Mucosa of gallbladder (tissue), 1 donor: ENCODE data around the gene UFSP2. TPM values are rescaled to one million over a fixed set of nuclear protein-coding genes. Genes with fewer than 3 reads are reported as not detected.

Experiments
- DNase-seq: peaks from one replicate; pipeline ENCODE4 v3.0.0-alpha.2; 2020; ENCODE audit warnings: low spot score
- total RNA-seq: library from RNA; stranded (reverse); gene quantifications from one replicate; pipeline ENCODE4 v1.2.1, GENCODE V29; 2021
- donor health status: DM: no; HTN: no; CAD: no.

The UFSP2 gene, protein sequence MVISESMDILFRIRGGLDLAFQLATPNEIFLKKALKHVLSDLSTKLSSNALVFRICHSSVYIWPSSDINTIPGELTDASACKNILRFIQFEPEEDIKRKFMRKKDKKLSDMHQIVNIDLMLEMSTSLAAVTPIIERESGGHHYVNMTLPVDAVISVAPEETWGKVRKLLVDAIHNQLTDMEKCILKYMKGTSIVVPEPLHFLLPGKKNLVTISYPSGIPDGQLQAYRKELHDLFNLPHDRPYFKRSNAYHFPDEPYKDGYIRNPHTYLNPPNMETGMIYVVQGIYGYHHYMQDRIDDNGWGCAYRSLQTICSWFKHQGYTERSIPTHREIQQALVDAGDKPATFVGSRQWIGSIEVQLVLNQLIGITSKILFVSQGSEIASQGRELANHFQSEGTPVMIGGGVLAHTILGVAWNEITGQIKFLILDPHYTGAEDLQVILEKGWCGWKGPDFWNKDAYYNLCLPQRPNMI
- 29.7 TPM for total RNA-seq

DNA sequence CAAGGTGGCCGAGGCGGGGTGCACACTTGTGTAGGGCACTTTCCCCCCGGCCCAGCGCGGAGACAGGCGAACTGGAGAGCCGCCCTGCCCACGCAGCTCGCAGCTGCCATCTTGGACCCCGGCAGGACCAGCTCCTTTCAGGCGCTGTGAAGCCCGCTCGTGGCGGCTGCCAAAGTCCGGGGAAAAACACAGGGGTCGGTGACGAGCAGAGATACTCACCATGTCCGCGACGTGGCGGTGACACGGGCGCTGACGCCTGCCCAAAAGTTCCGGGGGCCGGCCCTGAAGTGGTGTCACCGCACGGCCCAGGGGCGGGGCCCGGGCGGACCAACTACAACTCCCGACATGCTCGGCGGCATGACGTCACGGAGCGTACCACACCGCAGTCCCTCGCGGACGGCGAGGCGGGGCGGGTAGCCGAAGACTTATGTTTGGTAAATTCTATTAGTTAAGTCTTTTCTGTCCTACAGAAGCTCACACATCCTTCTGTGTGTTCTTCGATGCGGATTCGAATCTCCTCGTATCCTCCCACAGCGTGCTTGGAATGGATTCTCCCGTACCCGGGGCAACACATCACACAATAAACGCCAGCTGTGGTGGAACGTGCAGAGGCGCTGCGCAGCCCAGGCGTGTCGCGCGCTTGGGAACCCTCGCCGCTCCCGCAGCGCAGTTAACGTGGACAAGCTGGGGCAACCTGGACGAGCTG lies at the start of gene UFSP2:
Gene UFSP2, minus strand, starts transcription at position 318 of the 706 bp plus-strand sequence. Its CDS starts 96 bp downstream, at position 222.
- peak; percentile 86 for DNase-seq

DNA sequence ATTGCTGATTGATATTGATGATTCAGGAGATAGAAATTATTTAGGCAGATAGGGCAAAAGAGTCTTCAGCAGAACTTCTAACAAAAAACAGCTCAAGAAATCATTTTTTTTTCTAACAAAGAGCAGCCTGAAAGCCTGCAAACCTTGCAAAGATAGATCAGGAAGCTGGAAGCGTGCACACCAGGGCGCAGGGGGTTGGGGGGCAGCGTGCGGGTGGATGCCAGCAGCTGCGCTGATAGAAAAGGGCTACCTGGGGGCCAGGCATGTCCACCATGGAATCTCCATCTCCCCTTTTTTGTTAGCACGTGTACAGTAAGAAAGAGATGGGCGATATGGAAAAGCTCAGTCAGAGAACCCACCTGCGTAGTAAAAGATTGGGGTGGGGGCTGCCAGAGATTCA lies 47.5 kb upstream of the UFSP2 start:
- no peak for DNase-seq

DNA sequence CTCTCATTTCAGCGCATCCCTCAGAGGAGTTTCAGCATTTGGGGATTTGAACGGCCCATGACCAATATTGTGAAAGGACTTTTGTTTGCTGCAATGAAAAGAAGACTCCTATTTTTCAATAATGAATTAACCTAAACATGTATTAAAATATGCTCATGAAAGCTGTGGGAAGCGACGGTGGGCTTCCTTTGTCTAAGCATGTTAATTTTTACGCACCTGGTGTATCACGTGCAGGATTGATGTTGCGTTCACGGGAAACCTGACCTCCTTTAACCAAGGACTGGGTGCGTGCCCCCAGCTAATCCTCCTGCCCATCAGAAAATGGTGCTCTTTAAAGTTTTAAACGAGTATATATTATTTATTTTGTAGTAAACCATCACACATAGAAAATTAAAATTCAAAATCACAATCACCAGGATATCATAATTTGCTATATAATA lies 46.4 kb upstream of the UFSP2 start:
- no peak for DNase-seq

DNA sequence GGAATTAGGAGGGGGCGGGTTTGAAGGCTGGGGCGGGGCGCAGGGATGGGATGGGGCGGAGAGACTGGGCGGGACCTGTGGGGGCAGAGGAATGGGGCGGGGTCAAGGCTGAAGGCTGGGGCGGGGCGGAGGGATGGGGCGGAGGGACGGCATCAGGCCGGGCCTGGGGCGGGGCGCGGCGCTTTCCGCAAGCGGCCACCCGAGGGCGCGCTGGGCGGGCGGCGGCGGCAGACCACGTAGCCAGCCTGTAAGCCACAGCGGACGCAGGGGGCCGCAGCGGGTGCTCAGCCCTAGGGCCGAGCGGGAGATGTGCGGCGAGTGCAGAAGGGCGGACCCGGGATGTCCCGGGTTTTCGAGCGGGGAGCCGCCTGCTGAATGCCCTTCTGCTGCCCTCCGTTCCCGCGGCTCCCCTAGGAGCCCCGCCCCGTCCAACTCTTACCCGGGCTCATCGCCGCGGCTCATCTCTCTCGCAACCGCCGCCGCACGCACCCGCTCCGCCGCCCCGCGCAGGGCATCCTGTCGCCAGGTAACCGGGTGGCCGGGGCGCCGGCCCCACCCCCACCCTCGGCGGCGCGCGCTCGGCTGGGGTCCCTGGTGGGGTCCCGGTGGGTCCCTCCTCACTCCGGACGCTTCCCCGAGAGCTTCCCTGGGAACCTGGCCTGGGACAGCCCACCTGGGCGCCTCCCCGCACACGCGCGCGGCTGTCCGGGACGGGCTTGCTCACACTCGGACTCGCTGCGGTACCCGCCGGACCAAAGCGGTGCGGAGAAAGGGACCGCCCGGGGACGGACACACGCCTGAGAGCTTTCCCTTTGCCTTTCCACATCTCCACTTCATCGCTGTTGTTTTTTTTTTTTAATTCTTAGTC lies 45.7 kb upstream of the UFSP2 start, which contains the start of gene CCDC110:
Gene CCDC110, minus strand, starts transcription at position 499 of the 868 bp plus-strand sequence. Its CDS starts 50 bp downstream, at position 449.
- DNase-seq, result peak; percentile 94

DNA sequence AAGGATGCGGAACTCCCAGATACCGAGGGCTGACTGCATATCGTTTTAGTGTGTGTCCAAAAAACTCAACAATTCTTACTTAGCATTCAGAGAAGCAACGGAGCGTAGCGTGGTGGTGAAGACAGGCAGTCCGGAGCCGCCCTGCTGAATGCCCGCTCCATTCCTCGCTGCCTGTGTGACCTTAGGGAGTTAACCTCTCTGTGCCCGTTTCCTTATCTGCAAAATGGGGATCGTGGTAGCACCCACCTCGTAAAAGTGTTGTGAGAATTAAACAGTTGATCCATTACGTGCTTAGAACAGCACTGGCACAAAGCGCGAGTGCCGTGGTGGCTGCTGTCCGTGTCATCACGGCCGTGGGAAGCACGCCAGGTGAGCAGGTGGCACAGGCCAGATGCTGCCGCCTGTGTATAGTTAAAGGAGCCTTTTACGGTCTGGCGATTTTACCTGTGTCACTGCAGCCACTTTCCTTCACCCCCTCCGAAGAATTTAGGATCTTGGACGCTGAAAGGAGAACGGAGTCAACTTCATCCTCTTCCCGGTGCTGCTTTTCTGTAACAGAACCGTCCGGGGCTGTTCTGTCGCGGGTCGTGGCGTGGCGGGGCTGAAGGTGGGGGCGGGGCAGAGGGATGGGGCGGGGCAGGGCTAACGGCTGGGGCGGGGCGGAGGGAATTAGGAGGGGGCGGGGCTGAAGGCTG lies 44.9 kb upstream of the UFSP2 start:
- DNase-seq, result peak; percentile 58

DNA sequence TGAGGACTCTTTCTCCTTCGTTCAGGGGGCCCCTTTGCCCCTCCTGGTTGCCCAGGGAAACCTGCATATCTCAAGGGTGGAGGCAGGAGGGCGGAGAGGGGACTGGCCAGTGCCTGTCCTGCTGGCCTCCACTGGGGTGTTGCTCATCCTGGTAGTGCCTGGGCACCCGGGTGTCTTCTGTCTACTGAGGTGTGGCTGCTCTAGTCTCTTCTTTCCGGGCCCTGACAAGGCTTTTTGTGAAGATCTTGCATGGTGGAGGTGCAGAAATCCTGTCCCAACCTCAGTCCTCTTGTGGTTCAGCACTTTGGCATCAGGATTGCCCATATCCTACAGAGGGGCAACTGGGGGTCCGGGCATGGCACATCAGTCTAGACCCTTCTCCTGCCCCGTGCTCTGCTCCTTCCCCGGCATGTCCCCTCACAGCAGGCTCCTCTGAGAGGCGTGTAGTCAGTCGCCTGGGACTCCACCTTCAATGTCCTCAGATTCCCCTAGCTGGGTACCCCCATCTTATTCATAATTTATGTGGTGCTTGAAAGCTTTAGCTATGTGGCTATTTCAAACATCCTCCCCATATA lies 43.9 kb upstream of the UFSP2 start:
- no peak for DNase-seq

DNA sequence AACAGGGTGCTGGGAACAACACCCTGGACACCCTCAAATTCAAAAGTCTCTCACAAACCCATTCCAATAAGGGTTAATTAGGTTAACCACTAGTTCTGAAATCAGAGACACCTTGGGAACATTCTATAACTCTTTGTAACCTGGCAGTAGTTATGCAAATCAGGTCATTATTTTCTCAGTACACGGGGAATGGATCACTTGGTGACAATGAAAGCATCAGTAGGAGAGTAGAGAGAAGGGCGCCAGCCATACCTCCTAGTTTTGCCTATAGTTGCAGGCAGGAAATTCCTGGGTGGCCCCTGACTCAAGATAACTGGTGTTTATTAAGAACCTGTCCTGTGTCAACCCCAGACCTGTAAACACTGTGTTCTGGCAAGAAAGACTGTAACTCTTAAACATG lies 43.2 kb upstream of the UFSP2 start:
- no peak for DNase-seq

DNA sequence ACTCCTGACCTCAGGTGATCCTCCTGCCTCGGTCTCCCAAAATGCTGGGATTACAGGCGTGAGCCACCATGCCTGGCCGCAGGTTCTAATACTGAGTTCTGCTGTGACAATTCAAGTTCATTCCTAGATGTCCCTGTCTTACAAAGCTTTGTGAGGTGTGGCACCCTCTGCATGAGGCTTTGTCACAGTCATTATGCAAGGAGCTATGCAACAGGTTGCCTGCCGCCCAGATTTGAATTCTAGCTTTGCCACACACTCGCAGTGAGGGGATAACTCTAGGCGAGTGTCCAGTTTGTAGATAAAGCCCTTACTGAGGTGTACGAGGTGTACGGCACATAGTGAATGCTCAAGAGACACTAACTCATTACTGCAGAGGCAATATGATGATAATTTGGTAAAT lies 42.2 kb upstream of the UFSP2 start:
- no peak for DNase-seq

DNA sequence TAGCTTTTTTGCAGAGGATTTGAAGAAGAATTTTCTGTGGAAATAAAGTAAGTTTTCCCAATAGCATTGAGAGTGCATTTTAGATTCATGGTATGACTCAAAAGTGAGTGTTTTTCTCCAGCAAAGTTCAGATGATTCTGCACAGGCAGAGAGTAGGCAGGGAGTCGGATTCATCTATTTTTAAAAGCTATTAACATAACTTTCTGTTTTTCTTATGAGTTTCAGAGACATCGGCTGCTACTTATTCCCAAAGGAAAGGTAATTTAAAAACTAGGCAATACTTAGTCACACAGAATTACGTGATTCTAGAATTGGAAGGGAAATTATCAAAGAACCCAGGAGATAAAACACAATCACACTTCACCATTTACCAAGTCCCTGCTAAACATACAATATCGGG lies 41.3 kb upstream of the UFSP2 start:
- no peak for DNase-seq

DNA sequence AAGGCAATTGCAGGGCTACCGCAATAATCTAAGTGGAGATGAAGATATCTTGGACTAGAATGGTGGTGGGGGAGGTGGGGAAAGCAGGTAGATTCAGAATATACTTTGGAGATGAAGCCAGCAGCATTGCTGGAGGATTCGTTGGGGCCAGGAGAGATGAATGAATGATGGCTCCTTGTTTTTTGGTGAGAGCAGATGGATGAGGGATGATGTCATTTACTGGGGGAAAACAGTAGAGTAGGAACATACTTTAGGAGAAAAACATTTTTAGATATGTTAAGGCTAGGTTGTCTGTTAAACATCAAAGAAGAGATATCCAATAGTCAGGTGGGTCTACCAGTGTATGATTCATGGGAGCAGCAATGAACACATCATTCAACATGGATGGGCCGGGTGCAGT lies 39.9 kb upstream of the UFSP2 start:
- no peak for DNase-seq

DNA sequence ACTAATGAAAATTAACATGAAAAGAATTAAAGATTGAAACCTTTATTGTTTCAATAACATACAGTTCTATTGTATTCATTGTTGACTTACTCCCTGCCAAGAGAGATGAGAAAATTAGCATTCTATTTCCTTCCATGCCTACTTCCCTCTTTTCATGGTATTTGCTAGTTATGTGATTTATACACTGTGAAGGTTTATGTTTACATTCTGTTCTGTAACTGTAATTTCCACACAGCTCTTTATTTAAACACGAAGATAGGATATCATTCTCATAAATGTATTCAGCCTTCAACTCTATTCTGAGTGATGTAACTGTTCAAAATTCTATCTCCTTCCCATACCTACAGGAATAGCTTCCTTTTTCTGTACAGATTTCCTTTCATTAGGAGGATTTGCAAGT lies 39.1 kb upstream of the UFSP2 start:
- no peak for DNase-seq

DNA sequence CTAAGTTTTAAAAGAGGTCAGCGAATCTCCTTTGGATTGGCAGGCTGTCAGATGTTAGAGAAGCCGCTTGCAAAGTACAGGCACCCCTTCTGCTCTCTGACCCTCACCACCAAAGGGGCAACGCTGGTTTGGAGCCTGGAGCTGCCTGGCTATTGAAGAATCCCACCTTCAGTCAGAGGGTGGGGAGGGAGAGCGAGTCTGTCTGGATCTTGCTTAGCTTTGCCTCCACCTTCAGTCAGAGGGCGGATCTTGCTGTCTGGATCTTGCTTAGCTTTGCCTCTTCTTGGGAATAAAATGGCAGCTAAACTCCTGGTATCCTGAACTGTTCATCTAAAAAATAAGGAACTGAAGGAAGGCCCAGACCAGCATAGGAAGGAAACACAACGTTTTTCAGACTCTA lies 38.4 kb upstream of the UFSP2 start:
- no peak for DNase-seq

DNA sequence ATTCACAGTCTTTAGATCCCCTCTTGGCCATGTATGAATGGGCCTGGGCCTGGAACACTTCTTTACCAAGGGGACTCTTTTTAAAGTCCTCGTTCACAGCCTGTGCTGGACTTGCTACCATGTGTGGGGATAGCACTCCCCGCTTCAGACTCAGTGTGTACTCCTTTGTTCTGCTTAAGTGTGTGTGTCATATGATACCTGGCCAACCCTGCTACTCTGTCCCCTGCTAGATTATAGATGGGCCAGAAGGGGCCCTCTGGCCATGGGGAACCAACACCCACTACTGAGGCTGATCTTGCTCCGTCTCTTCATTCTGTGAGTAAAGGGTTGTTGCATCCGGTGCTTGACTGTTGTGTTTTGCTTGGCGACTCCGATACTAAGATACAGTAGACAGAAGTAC lies 37.8 kb upstream of the UFSP2 start:
- no peak for DNase-seq

DNA sequence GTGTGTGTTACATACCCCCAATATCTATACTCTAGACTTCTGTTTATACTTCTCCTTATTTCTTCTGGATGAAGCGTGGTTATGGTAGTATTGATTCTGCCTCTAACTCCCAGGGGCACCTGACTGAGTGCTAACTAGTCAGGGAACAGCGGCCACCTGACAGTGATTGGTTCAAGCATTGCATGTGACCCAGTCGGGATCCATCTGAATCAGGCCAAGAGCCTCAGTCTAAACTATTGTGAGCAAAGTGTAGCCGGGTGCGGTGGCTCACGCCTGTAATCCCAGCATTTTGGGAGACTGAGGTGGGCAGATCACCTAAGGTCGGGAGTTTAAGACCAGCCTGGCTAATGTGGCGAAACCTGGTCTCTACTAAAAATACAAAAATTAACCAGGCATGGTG lies 35.8 kb upstream of the UFSP2 start:
- DNase-seq, result no peak

DNA sequence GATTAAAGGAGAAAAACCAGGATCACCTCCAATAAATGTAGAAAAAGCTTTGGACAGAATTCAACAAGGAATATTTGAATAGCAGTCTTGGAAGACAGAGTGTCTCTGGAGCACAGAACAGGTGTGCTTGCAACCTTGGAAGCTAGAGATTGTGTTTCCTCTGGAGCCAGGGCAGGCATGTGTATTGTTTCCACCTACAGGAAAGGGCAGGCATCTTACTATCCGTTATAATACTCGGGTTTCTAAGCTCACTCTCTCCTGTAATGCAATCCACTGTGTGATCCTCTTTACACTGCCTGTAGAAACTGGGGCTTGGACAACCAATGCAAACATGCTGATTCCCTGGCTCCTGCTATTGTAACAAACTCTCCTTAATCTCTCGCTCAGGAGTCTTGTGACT lies 31.4 kb upstream of the UFSP2 start:
- no peak for DNase-seq

DNA sequence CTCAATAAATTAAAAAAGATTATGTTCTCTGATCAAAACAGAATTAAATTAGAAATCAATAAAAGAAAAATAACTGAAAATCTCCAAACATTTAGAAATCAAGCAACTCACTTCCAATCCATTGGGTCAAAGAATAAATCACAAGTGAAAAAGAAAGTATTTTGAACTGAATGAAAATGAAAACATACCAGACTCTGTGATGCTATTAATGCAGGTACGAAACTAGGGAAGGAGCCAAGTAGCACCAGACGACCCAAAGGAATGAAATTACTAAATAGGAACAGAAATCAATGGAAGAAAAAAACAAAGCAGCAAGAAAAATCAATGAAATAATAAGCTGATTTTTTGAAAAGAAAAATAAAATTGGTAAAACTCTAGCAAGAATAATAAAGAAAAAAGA lies 30.4 kb upstream of the UFSP2 start:
- no peak for DNase-seq

DNA sequence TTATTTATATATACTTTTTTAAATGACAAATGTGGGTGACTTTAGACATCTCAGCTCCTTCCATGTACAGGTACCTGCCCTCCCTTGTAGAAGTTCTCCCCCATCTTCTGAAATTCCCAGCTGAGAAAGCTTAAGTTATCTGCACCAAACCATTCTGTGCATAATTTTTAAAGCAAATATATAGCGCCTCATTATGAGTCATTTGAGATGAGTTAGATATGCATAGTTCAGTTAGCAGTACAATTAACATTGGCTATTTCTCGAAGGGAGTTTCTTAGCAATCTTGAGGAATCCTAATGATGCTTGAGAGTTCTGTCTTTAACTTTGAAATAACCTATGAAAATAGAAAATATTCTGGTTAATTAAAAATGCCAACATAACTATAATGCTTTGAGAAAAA lies 19.4 kb upstream of the UFSP2 start:
- no peak for DNase-seq

DNA sequence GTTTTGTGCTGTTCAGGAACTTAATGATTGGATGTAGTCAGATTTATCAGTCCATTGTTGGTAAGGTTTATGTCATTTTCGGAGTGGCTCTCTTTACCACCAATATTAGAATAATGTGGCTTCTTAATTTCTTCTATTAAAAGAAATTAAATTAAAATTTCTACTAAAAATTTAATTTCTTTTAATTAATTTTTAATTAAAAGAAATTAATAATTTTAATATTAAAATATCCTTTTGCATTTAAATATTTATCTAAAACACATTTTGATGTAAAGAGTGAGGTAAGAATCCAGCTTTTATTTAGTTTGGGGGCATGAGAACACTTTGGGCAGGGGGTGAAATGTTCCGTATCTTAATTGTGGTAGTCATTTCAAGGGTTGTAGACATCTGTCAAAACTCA lies 15.7 kb upstream of the UFSP2 start:
- DNase-seq, result no peak

DNA sequence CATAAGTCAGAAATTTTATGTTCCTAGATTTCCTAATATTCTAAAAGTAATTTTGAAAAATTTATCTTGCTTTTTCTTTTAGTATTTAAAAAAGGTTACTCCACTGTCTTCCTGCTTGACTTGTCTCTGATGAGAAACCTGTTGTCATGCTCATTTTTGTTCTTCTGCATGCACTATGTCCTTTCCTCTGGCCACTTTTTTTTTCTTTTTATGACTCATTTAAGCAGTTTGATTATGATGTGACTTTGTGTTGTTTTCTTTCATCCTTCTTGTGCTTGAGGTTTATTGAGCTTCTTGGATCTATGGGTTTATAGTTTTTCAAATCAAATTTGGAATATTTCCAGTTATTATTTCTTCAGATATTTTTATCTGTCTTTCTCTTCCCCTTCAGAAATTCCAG lies 12.0 kb upstream of the UFSP2 start:
- DNase-seq, result no peak

DNA sequence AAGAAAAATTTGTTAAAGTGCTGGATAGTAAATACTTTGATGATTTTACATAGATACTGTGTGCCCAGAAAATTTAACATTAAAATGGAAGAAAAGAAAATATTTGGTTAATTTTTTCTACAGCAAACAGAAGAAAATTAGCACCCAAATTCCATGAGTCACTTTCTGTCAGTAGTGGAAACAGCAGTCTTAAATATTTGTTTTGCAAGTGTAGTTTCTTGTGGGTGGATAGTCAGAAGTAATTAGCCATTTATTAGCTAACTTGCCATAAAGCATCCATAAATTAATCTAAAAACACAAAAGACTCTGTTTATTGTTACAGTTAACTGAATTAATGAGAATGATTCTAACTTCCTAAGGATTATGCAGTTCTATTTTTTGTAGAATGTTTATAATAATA lies 9.7 kb upstream of the UFSP2 start:
- DNase-seq, result no peak

DNA sequence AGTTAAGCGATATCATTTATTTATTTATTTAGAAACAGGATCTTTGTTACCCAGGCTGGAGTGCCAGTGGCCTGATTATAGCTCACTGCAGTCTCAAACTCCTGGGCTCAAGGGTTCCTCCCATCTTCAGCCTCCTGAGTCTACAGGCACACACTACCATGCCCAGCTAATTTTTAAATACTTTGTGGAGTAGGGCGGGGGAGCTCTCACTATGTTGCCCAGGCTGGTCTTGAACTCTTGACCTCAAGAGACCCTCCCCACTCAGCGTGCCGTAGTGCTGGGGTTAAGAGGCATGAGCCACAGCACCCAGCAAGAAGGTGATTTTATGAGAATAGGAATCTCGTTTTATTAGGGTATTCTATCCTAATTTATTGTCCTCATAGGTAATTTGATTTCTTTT lies 3.9 kb upstream of the UFSP2 start:
- DNase-seq, result no peak
